Hematopoietic multipotent progenitor cell treated with erythropoietin and hydrocortisone succinate and interleukin-3 and kit ligand, for 17 days (in vitro differentiated cells): Measurements from ENCODE around the gene ARSA.
"Not testable (repeated sequence)": the region's sequence is repeated elsewhere in the genome, so short reads cannot be mapped to it uniquely, and the experiment has no call there.

ENCODE experiments used
- DNase-seq: peaks from one replicate; pipeline ENCODE4 v3.0.0-alpha.2; 2015; ENCODE audit warnings: low spot score

ARSA gene

DNA sequence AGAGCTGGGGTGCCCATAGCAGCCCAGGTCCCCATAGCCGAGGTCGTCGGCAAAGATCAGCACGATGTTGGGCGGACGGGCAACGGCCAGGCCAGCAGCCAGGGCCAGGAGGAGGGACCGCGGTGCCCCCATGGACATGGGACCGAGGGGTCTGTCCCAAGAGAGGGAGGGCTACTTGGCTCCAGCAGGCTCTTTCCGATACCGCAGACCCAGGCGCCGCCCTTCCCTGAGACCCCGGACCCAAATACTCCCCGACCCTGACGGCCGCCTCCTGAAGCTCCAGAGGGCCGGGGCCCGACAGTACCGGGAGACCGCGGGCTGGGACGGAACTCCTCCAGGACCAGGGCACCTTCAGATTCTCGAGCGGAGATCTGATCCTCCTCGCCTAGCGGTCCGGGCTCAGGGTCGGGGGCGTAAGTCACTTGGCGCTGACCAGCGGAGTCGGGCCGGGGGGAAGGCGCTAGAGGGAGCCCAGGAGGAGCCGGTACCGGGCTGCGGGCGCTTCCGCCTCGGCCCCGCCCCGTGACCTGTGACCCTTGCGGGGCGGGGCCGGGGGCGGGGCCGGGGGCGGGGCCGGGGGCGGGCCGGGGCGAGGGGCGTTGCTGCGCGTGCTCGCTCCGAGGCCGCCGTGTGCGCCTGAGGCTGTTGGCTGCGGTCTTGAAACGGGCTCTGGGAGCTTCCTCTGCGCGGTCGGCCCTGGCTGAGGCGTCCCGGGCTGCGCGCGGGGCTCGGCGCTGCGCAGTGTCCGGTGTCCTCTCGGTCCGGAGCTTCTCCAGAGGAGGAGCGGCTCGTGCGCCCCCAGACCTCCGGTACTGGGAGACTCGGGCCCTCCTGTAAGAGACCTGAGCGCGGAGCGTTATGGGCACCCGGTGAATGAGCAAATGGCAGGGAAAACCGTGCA, at the start of gene ARSA:
TSS of gene ARSA (minus strand) at position 511 of the 901 bp plus-strand sequence. CDS start at position 138, 373 bp downstream.
- DNase-seq, result peak; percentile 83

DNA sequence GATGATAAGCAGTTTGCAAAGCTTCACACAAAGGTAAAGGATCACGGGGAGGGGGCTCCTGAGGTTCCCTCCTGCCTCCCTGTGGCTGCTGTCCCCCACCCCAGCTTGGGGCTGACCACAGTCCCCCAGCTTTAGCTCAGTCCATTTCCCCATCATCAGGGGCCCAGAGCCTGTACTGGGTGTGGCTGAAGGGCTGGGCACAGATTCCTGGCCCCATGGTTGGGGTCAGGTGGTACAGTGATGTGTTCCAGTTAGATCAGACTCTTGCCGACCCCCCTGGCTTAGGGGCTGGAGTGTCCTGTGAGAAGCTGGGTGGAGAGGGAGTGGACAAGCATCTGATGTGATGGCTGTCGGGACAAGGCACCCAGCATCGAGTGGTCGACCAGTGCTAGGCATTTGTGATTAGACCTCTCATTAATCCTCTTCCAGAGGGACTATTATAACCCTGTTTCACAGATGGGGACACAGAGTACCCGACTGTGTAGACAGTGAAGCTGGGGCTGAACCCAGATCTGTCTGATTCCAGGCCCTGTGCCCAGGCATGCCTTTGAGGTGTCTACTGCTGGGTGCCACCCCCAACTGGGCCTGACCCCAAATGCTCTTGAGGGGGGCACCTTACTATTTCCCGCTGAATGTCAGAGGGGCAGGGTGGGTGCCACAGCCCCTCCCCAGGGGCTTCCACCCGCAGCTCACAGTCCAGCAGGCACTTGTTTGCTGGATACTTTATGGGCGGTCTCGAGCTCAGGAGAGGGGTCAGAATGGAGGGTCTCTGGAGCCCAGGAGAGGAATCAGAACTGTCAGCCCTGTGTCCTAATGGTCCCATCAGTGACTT, 48.9 kb upstream of the ARSA start:
- DNase-seq, result no peak

DNA sequence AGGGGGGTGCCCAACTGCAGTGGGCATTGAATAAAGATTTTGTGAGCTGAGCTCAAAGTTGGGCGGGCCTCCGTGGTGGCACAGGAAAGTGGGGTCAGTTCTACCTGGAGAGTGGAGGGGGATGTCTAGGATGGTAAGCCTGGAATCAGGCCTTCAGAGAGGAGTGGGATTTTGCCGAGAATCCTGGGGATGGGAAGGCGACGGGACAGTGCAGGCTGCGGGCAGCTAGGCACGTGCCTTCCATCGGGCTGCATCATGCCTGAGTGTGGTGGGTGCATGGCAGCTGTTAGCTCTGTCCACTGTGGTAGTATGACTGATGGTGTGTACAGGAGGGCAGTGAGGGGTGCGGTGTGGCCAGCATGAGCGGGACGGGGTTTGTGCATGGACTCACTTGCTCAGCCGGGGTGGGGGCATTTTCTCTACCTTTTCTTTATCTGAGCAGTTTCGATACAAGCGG, 48.3 kb upstream of the ARSA start:
- DNase-seq, result no peak

- no peak for DNase-seq
Observed at GRCh38 chr22:50675553-50676179, 47.7 kb upstream of the ARSA start.

DNA sequence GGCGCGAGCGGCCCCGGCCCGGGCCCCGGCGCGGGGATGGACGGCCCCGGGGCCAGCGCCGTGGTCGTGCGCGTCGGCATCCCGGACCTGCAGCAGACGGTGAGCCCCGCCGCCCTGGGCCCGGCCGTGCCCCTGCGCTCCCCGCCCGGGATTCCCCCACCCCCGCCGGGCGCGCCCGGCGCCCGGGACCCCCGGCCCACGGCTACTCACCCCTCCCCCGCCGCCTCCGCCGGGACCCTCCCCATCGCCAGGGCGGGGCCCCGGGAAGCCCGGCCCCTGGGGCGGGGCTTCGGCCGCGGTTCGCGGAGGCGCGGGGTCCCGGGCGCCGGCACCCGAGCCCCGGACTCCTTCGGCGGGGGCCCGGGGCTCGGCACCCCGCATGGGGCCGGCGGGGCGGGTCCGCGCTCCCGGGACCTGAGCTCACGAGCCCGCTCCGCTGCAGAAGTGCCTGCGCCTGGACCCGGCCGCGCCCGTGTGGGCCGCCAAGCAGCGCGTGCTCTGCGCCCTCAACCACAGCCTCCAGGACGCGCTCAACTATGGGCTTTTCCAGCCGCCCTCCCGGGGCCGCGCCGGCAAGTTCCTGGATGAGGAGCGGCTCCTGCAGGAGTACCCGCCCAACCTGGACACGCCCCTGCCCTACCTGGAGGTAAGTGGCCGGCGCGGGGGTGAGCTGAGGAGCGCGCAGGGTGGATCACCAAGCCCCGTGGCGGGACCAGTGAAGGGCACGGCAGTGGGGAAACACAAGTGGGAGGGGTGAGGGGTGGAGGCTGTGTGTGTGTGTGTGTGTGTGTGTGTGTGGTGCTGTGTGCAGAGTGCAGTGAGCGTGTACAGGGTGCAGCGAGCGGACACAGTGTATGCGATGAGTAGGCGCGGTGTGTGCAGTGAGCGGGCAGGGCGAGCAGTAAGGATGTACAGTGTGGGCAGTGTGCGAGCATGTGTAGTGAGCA, 46.9 kb upstream of the ARSA start:
- no peak for DNase-seq

GRCh38 chr22:50674130-50674500, 46.2 kb upstream of the ARSA start:
- no peak for DNase-seq

DNA sequence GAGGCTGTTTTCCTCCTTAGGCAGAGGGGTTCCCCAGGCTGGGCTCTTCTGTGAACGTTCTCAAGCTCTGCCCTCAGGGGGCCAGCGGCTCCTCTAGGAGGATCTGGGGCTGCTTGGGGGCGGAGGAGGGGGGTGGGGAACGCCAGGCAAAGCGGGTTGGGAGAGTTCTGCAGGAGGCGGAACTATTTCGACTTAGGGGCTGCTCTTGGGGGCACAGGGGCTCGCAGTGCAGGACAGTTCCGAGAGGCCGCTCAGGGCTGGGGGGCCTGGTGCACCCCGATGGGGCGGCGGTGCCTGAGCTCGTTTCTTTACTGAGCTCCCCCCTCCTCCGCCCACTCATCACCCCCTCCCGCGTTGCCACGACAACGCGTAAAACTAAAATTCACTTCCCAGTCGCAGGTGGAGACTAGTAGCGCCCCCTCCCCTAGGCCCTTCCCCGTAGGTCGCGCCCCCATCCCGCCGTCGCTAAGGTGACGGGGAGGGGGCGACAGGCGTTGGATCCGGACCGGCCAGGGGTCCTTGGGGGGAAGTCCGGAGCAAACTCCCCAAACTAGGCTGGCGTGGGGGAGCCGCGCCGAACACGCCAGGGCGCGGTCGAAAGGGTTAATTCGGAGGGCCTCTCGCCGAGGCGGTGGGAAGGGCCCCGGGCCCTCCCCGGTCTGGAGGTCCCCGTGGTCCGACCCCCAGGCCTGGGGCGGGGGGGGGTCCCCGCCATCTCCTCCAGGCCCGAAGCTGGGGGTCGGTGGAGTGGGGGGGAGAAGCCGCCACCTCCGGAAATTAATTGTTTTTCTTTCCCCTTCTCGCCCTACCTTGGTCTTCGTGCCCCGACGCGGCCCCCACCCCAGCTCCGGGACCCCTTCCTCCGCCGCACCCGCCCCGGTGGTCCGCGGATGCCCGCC, 45.5 kb upstream of the ARSA start:
- no peak for DNase-seq

DNA sequence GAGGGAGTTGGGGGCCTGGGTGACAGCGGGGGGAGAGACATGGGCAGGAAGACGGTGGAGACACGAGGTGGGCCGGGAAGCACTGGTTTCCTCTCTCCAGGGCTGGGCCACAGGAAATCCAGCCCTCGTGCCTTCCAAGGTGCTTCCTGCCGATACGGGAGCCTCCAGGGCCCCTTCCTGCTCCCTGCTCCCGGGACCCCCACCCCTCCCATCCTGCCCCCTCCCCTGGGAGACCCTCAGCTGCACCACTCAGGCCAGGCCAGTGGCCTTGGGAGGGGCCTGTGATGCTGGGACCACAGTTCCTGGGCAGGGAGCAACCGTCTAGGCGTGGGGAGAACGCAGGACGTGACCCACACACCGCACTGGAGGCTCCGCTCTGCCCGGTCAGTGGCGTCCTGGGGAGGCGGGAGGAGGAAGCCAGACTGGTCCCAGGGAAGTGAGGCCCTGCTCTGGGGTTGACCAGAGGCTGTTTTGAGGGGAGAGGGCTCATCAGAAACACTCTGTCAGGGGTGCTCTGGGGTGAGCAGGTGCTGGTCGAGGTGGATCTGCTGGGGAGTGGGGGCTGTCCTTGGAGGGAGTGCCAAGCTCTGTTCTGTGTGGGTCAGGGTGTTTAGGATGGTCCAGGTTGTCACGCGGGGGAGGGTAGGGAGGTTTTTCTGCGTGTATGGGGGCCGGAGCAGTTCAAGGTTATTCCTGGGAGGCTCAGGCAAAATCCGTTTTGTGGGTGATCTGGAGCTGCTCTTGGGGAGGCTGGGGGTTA, 44.7 kb upstream of the ARSA start, which contains the start of gene SHANK3:
TSS of gene SHANK3 (plus strand) at position 353 of the 760 bp plus-strand sequence.
- no peak for DNase-seq

GRCh38 chr22:50672041-50672440, 44.1 kb upstream of the ARSA start:
- no peak for DNase-seq

DNA sequence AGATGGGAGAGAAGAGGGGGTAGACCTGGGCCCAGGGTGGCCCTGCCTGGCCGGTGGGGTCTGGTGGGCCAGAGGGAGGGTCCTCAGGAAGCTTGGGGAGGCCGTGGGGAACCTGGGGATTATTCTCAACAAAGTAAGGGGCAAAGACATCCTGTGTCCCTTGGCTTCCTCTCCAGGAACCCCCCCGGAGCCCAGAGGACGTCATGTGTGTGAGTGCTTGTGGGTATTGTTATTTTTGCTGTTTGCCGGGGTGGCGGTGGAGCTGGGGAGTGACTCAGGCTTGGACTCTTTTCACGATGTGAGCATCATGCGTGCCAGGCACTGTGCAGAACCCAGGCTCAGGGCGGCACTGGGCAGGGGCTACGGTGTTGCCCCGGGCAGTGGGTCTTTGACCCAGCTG, 43.7 kb upstream of the ARSA start:
- no peak for DNase-seq

DNA sequence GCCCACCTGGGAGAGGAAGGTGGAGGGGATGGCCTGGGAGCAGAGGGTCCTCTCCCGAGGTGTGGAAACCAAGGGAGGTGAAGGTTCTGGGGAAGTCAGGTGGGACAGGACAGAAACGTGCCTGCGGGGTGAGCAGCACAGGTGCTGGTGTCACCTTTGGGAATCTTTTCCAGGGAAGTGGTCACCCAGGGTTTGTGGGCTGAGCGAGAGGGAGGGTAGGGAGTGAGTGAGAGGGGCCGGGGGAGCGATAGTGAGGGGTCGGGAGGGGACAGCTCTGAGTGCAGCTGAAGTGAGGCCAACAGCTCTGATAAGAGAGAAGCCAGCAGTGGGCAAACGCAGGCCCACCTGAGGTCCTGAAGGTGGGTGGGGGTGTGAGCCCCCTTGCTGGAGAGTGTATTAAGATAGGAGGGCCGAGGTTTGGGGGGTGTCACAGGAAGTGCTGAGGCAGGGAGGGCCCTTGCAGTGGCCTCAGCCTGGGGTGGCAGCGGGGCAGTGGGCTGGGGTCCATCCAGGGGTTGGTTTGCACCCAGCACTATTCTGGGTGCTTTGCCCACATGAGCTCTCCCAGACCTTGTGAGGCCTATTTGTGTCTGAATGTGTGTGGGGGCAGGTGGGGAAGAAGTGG, 43.1 kb upstream of the ARSA start:
- DNase-seq, result no peak

DNA sequence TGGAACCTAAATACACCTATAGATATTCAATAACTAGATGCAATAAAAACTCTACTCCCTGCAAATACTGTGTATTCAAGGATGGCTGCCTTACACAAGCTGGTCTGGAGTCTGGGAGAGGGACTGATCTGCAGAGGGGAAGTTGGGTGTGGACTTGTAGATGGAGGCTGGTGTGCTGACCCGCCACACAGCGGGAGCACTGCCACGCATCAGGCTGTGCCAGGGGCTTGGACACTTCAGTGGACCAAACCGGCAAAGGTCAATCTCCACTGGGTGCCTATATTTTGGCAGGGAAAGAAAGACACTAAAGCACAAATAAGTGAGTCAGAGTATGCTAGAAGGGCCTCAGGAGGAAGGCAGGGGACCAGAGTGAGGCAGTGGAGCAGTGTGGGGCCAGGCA, 42.6 kb upstream of the ARSA start:
- DNase-seq, result no peak

DNA sequence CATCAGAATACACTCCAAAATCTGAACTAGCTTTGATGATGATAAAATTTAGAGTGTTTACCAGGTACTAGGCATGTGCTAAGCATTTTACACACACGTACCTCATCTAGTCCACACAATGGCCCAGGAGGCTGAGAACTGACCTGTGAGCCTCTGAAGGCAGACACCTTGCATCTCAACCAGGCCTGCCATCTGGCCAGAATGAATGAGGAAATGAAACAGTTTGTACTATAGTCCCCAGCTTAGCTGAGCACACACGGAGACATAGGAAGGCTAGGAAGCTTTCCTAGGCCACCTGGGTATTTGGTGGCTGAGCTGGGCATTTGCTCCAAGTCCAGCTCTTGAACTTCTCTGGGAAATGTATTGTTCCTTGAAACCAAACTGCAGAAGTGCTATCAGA, 37.8 kb upstream of the ARSA start:
- DNase-seq, result no peak

DNA sequence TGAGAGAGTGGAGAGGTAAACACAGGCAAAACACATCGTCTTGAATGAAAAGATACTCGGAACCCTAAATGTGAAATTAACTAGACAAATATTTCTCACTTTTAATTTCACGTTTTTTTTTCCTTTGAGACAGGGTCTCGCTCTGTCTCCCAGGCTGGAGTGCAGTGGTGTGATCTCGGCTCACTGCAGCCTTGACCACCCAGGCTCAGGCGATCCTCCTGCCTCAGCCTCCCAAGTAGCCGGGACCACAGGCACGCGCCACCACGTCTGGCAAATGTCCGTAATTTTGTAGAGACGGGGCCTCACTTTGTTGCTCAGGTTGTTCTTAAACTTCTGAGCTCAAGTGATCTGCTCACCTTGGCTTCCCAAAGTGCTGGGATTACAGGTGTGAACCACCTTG, 37.3 kb upstream of the ARSA start:
- no peak for DNase-seq

GRCh38 chr22:50660306-50660705, 32.4 kb upstream of the ARSA start:
- no peak for DNase-seq

DNA sequence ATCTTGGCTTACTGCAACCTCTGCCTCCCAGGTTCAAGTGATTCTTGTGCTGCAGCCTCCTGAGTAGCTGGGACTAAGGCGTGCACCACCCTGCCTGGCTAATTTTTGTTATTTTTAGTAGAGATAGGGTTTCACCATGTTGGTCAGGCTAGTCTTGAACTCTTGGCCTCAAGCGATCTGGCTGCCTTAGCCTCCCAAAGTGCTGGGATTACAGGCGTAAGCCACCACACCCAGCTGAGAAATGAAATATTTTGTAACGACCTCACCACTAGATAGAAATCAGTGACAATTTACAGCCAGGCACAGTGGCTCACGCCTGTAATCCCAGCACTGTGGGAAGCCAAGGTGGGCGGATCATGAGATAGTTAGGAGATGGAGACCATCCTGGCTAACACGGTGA, 31.8 kb upstream of the ARSA start:
- not testable (repeated sequence) for DNase-seq

GRCh38 chr22:50657925-50658324, 30.0 kb upstream of the ARSA start:
- no peak for DNase-seq

DNA sequence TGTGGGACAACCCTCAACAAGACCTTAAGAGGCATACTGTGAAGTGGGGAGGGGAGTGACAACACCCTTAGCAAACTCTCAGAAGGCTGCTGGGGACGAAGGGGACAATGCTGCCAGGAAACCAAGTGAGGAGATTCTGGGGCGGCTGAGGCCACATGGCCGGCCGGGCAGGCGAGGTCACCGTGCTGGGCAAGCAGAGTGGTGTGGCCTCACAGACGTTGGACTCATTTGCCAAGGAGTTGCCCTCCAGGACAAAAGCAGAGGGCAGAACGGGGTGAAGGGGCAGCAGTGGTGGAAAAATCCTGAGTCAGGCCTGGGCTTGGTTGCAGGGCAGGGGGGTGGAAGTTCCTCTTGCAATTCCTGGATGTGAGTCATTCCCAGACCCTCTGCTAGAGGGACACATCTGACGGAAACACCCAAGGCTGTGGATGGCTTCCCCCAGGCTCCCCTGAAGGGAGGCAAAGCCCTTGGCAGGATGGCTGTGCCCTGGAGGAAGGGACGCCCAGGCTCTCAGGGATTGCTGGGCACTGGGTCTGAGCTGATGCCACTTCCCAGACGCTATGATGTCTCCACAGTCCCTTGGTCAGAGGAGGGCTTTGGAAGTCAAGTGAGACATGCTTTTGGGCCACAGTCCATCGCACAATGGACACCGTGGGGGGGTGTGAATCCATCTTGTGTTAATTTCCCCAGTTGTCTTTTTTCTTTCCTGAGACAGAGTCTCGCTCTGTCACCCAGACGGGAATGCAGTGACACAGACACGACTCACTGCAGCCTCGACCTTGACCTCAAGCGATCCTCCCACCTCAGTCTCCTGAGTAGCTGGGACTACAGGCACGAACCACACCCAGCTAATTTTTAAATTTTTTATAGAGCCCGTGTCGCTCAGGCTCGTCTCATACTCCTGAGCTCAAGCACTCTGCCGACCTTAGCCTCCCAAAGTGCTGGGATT, 28.4 kb upstream of the ARSA start:
- DNase-seq, result no peak
